ENCODE measurements around the gene CDKL1. TPM values are rescaled to one million over a fixed set of nuclear protein-coding genes. Genes with fewer than 3 reads are reported as not detected.

The CDKL1 gene
- total and polyA plus RNA-seq, 2 of the 13 experiments (the other 11 are each of a cell fraction or from before 2014, with no cell fraction given), result 4.4 to 5.1 TPM

DNA sequence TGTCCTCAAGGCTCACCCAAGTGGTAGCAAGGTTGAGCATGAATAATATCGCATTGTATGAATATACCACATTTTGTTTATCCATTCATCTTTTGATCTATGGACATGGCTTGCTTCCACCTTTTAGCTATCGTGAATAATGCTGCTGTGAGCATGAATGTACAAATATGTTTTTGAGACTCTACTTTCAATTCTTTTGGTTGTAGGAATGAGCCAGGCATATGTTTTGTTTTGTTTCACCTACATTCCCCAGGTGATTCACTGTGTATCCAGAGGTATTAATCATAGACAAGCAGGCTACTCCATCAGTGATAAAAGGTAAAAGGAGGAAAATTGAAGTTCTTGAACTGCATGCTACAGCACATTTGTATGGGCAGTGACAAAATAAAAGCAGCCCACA lies 35.8 kb downstream of the CDKL1 start:
- Histone ChIP-seq H3K9ac (ENCODE audit: insufficient read depth, low read depth, low read length) (no peak overlapping the region), H3K4me3 (replicated peaks in 1 of 3; ENCODE audit: insufficient read depth in 1 of 3, low read depth in 2 of 3, low read length in 3 of 3) (no peak overlapping the region), H3K9me3 (ENCODE audit: low read length) (no peaks in the 10 kb centered on the region), H3K4me1 (ENCODE audit: insufficient read depth, low read length) (peaks cover 28% of the 10 kb centered on the region), H4K20me1 (ENCODE audit: insufficient read depth, low read length) (no peaks in the 10 kb centered on the region), H3K27ac (ENCODE audit: extremely low read length, insufficient read depth, low read length) (no peak overlapping the region), H2AFZ (ENCODE audit: low read length) (no peak overlapping the region), H3K79me2 (ENCODE audit: insufficient read depth, low read length) (no peaks in the 10 kb centered on the region), H3K4me2 (ENCODE audit: low read depth, low read length) (no peak overlapping the region), H3K36me3 (replicated peaks in 1 of 2; ENCODE audit: control insufficient read depth in 1 of 2, insufficient read depth in 2 of 2, low read length in 2 of 2) (no peaks in the 10 kb centered on the region), H3K27me3 (ENCODE audit: control insufficient read depth in 1 of 2, insufficient read depth in 2 of 2, low read length in 2 of 2) (no peaks in the 10 kb centered on the region)
- ChIA-PET POLR2A (no interaction called here), CTCF (ENCODE audit: low intra/inter-chr PET ratio, low total read pairs) (no interaction called here)
- in situ Hi-C loops (cut with HindIII; ENCODE audit: extremely low pct_ligation_motif_present, low pct_unique_long_range_greater_than_20kb) (no loop called here), intact Hi-C loops (cut with micrococcal nuclease; ENCODE audit: unreplicated experiment) (no loop called here)
- FAIRE-seq (no peak), ATAC-seq (no peak), DNase-seq (ENCODE audit: low spot score) (no peak)
- WGBS (ENCODE audit: low lambda C conversion rate), result 97% methylated on average over 2 of the region's 2 CpGs
- BruUV-seq (replicated peaks), result no TSS peak
- TF ChIP-seq MAFF (IDR thresholded peaks at IDR 0.05; ENCODE audit: low read depth, low read length) (no peak), ZBTB1 (CRISPR knock-in tag; IDR thresholded peaks at IDR 0.05; ENCODE audit: borderline replicate concordance) (no peak), ZNF563 (CRISPR knock-in tag; IDR thresholded peaks at IDR 0.05) (no peak), ZNF446 (CRISPR knock-in tag; IDR thresholded peaks at IDR 0.05) (no peak), BORCS8-MEF2B (CRISPR knock-in tag; IDR thresholded peaks at IDR 0.05) (no peak), FOXC1 (CRISPR knock-in tag; IDR thresholded peaks at IDR 0.05; ENCODE audit: borderline replicate concordance) (no peak), ZNF562 (CRISPR knock-in tag; IDR thresholded peaks at IDR 0.05; ENCODE audit: borderline replicate concordance) (no peak), ZNF121 (CRISPR knock-in tag; IDR thresholded peaks at IDR 0.05) (no peak), SATB2 (CRISPR knock-in tag; IDR thresholded peaks at IDR 0.05) (no peak), RBM22 (optimal IDR thresholded peaks at IDR 0.05; ENCODE audit: low read length) (no peak), ZNF598 (CRISPR knock-in tag; IDR thresholded peaks at IDR 0.05; ENCODE audit: borderline replicate concordance) (no peak), CSRNP1 (CRISPR knock-in tag; IDR thresholded peaks at IDR 0.05) (no peak), JUND (CRISPR knock-in tag; IDR thresholded peaks at IDR 0.05) (no peak)
- TF ChIP-seq, protein P1, sequence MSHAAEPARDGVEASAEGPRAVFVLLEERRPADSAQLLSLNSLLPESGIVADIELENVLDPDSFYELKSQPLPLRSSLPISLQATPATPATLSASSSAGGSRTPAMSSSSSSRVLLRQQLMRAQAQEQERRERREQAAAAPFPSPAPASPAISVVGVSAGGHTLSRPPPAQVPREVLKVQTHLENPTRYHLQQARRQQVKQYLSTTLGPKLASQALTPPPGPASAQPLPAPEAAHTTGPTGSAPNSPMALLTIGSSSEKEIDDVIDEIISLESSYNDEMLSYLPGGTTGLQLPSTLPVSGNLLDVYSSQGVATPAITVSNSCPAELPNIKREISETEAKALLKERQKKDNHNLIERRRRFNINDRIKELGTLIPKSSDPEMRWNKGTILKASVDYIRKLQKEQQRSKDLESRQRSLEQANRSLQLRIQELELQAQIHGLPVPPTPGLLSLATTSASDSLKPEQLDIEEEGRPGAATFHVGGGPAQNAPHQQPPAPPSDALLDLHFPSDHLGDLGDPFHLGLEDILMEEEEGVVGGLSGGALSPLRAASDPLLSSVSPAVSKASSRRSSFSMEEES (CRISPR knock-in tag; IDR thresholded peaks at IDR 0.05), result no peak
- TF ChIP-seq, protein P2, sequence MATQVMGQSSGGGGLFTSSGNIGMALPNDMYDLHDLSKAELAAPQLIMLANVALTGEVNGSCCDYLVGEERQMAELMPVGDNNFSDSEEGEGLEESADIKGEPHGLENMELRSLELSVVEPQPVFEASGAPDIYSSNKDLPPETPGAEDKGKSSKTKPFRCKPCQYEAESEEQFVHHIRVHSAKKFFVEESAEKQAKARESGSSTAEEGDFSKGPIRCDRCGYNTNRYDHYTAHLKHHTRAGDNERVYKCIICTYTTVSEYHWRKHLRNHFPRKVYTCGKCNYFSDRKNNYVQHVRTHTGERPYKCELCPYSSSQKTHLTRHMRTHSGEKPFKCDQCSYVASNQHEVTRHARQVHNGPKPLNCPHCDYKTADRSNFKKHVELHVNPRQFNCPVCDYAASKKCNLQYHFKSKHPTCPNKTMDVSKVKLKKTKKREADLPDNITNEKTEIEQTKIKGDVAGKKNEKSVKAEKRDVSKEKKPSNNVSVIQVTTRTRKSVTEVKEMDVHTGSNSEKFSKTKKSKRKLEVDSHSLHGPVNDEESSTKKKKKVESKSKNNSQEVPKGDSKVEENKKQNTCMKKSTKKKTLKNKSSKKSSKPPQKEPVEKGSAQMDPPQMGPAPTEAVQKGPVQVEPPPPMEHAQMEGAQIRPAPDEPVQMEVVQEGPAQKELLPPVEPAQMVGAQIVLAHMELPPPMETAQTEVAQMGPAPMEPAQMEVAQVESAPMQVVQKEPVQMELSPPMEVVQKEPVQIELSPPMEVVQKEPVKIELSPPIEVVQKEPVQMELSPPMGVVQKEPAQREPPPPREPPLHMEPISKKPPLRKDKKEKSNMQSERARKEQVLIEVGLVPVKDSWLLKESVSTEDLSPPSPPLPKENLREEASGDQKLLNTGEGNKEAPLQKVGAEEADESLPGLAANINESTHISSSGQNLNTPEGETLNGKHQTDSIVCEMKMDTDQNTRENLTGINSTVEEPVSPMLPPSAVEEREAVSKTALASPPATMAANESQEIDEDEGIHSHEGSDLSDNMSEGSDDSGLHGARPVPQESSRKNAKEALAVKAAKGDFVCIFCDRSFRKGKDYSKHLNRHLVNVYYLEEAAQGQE (IDR thresholded peaks at IDR 0.05; ENCODE audit: borderline replicate concordance in 1 of 2, low read depth in 1 of 2, low read length in 2 of 2), result no peak
- TF ChIP-seq, protein P3, sequence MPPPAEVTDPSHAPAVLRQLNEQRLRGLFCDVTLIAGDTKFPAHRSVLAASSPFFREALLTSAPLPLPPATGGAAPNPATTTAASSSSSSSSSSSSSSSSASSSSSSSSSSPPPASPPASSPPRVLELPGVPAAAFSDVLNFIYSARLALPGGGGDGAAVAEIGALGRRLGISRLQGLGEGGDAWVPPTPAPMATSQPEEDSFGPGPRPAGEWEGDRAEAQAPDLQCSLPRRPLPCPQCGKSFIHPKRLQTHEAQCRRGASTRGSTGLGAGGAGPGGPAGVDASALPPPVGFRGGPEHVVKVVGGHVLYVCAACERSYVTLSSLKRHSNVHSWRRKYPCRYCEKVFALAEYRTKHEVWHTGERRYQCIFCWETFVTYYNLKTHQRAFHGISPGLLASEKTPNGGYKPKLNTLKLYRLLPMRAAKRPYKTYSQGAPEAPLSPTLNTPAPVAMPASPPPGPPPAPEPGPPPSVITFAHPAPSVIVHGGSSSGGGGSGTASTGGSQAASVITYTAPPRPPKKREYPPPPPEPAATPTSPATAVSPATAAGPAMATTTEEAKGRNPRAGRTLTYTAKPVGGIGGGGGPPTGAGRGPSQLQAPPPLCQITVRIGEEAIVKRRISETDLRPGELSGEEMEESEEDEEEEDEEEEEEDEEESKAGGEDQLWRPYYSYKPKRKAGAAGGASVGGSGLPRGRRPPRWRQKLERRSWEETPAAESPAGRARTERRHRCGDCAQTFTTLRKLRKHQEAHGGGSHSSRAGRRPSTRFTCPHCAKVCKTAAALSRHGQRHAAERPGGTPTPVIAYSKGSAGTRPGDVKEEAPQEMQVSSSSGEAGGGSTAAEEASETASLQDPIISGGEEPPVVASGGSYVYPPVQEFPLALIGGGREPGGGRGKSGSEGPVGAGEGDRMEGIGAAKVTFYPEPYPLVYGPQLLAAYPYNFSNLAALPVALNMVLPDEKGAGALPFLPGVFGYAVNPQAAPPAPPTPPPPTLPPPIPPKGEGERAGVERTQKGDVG (CRISPR knock-in tag; IDR thresholded peaks at IDR 0.05; ENCODE audit: borderline replicate concordance), result no peak
